ELF-1 (cell line): ENCODE data around the gene MIA2.
A peak's percentile ranks its signal among the peaks of the same experiment; 100 is the strongest.
"Not testable (repeated sequence)": the region's sequence is repeated elsewhere in the genome, so short reads cannot be mapped to it uniquely, and the experiment has no call there.

Experiments
- DNase-seq: peaks from one replicate; pipeline ENCODE4 v3.0.0-alpha.2; 2016; ENCODE audit warnings: low read depth, low spot score

MIA2 gene

GRCh38 chr14:39233680-39234326 lies at the start of gene MIA2:
MIA2 (plus strand) TSS chr14:39233915; CDS start chr14:39234115, 200 bp downstream.
- no peak for DNase-seq

- DNase-seq = no peak
These were observed 49.0 kb upstream of the MIA2 start for GRCh38 chr14:39184628-39185255.

GRCh38 chr14:39185256-39186049 lies 48.3 kb upstream of the MIA2 start:
- no peak for DNase-seq

- DNase-seq = no peak
These were observed 46.7 kb upstream of the MIA2 start for GRCh38 chr14:39186941-39187525.

- DNase-seq = peak; percentile 95
These were observed 29.8 kb upstream of the MIA2 start for GRCh38 chr14:39203659-39204606.

- DNase-seq = not testable (repeated sequence)
These were observed 26.3 kb upstream of the MIA2 start for GRCh38 chr14:39207430-39207829.

- no peak for DNase-seq
These were observed 22.5 kb upstream of the MIA2 start for GRCh38 chr14:39211109-39211741.

- DNase-seq = no peak
These were observed 21.7 kb upstream of the MIA2 start for GRCh38 chr14:39212034-39212433.

GRCh38 chr14:39212693-39213092 lies 21.0 kb upstream of the MIA2 start:
- DNase-seq = no peak

- DNase-seq = no peak
These were observed 16.4 kb upstream of the MIA2 start for GRCh38 chr14:39217214-39217879.

- no peak for DNase-seq
These were observed 15.4 kb upstream of the MIA2 start for GRCh38 chr14:39218171-39218769.

GRCh38 chr14:39219075-39219499 lies 14.6 kb upstream of the MIA2 start:
- DNase-seq = no peak

GRCh38 chr14:39220473-39220872 lies 13.2 kb upstream of the MIA2 start:
- not testable (repeated sequence) for DNase-seq

- DNase-seq = no peak
These were observed 5.7 kb upstream of the MIA2 start for GRCh38 chr14:39228044-39228443.

GRCh38 chr14:39228509-39229221 lies 5.0 kb upstream of the MIA2 start:
- no peak for DNase-seq

- DNase-seq = no peak
These were observed 4.5 kb upstream of the MIA2 start for GRCh38 chr14:39229222-39229543.

- DNase-seq = no peak
These were observed 4.1 kb upstream of the MIA2 start for GRCh38 chr14:39229601-39230110.

- DNase-seq = no peak
These were observed 3.2 kb upstream of the MIA2 start for GRCh38 chr14:39230416-39231035.
